Stimulated activated CD8-positive, alpha-beta memory T cell treated with anti-CD3 and anti-CD28 coated beads, Interleukin-4, amount 100 ng/mL, for 48 hours (primary cell): ENCODE data around the gene ZNF682.
"Not testable (repeated sequence)": the region's sequence is repeated elsewhere in the genome, so short reads cannot be mapped to it uniquely, and the experiment has no call there.

Experiments
- DNase-seq: peaks from one replicate; pipeline ENCODE4 v3.0.0-alpha.2; 2020

The ZNF682 gene

GRCh38 chr19:19966862-19967261, 72.4 kb downstream of the ZNF682 start:
- DNase-seq: no peak

GRCh38 chr19:19966126-19966525, 73.2 kb downstream of the ZNF682 start:
- DNase-seq: not testable (repeated sequence)

GRCh38 chr19:19964416-19964815, 74.9 kb downstream of the ZNF682 start:
- DNase-seq: no peak

GRCh38 chr19:19959151-19959799, 80.0 kb downstream of the ZNF682 start:
- DNase-seq: peak; percentile 75

- not testable (repeated sequence) for DNase-seq
Measured at GRCh38 chr19:19957766-19958165, 81.5 kb downstream of the ZNF682 start.

GRCh38 chr19:19956434-19957075, 82.8 kb downstream of the ZNF682 start:
- no peak for DNase-seq

- no peak for DNase-seq
Measured at GRCh38 chr19:19955208-19955607, 84.1 kb downstream of the ZNF682 start.
